ENCODE results near the gene SRSF1. TPM values are rescaled to one million over a fixed set of nuclear protein-coding genes. Genes with fewer than 3 reads are reported as not detected.
"Not testable (repeated sequence)": the region's sequence is repeated elsewhere in the genome, so short reads cannot be mapped to it uniquely, and the experiment has no call there.

SRSF1 gene
- total RNA-seq, 4 donors from 2014 or later: 116 to 429 (median 147) TPM

- DNase-seq: no peak
- TF ChIP-seq CTCF (IDR thresholded peaks at IDR 0.05) (no peak), POLR2A (IDR thresholded peaks at IDR 0.05) (no peak)
- Histone ChIP-seq H3K36me3 (no peaks in the 10 kb centered on the region), H3K27me3 (no peaks in the 10 kb centered on the region), H3K27ac (no peak overlapping the region), H3K4me3 (no peak overlapping the region), H3K4me1 (no peaks in the 10 kb centered on the region), H3K9me3 (no peaks in the 10 kb centered on the region)
- intact Hi-C loops (cut with DNase I; ENCODE audit: low total_unique reads): no loop called here
Measured at GRCh38 chr17:57976594-57976993, 30.5 kb downstream of the SRSF1 start.

- Histone ChIP-seq H3K27me3 (no peaks in the 10 kb centered on the region), H3K36me3 (no peaks in the 10 kb centered on the region), H3K27ac (no peak overlapping the region), H3K4me1 (no peaks in the 10 kb centered on the region), H3K4me3 (no peak overlapping the region), H3K9me3 (no peaks in the 10 kb centered on the region)
- TF ChIP-seq POLR2A (IDR thresholded peaks at IDR 0.05): no peak
- TF ChIP-seq CTCF (IDR thresholded peaks at IDR 0.05): no peak
- intact Hi-C loops (cut with DNase I; ENCODE audit: low total_unique reads): no loop called here
- no peak for DNase-seq
Measured at GRCh38 chr17:57975044-57975443, 32.0 kb downstream of the SRSF1 start.

- H3K27ac ChIP-seq: not testable (repeated sequence)
Measured at GRCh38 chr17:57974053-57974824, 32.8 kb downstream of the SRSF1 start.

GRCh38 chr17:57972151-57972550, 34.9 kb downstream of the SRSF1 start:
- Histone ChIP-seq H3K4me3 (no peak overlapping the region), H3K27ac (peak overlapping the region in 1 of 2 donors; percentile 13), H3K27me3 (no peaks in the 10 kb centered on the region), H3K4me1 (no peaks in the 10 kb centered on the region), H3K36me3 (no peaks in the 10 kb centered on the region), H3K9me3 (no peaks in the 10 kb centered on the region)
- DNase-seq: no peak
- no peak for TF ChIP-seq CTCF (IDR thresholded peaks at IDR 0.05)
- TF ChIP-seq POLR2A (IDR thresholded peaks at IDR 0.05): no peak
- intact Hi-C loops (cut with DNase I; ENCODE audit: low total_unique reads): no loop called here

More at GRCh38 chr17:57974053-57974824, 32.8 kb downstream of the SRSF1 start:
- DNase-seq; H3K27me3 ChIP-seq; H3K4me3 ChIP-seq; H3K9me3 ChIP-seq; H3K4me1 ChIP-seq; intact Hi-C loops (cut with DNase I; ENCODE audit: low total_unique reads); H3K36me3 ChIP-seq: not testable (repeated sequence)

- no peak for DNase-seq
- no peaks in the 10 kb centered on the region for H3K27me3 ChIP-seq
- no peak overlapping the region for H3K4me3 ChIP-seq
- TF ChIP-seq POLR2A (IDR thresholded peaks at IDR 0.05) (no peak), CTCF (IDR thresholded peaks at IDR 0.05) (no peak)
- no peaks in the 10 kb centered on the region for H3K4me1 ChIP-seq
- intact Hi-C loops (cut with DNase I; ENCODE audit: low total_unique reads): no loop called here
- H3K27ac ChIP-seq: peak overlapping the region in 1 of 2 donors; percentile 13
- H3K9me3 ChIP-seq: no peaks in the 10 kb centered on the region
- H3K36me3 ChIP-seq: no peaks in the 10 kb centered on the region
Measured at GRCh38 chr17:57971572-57971971, 35.5 kb downstream of the SRSF1 start.
